Activated CD4-positive, alpha-beta T cell treated with anti-CD3 and anti-CD28 coated beads for 1 hour (primary cell): ENCODE data around the gene MT1X.
"Not testable (repeated sequence)": the region's sequence is repeated elsewhere in the genome, so short reads cannot be mapped to it uniquely, and the experiment has no call there.

ENCODE experiments used
- DNase-seq: peaks from one replicate; pipeline ENCODE4 v3.0.0-alpha.2; 2020

The MT1X gene

DNA sequence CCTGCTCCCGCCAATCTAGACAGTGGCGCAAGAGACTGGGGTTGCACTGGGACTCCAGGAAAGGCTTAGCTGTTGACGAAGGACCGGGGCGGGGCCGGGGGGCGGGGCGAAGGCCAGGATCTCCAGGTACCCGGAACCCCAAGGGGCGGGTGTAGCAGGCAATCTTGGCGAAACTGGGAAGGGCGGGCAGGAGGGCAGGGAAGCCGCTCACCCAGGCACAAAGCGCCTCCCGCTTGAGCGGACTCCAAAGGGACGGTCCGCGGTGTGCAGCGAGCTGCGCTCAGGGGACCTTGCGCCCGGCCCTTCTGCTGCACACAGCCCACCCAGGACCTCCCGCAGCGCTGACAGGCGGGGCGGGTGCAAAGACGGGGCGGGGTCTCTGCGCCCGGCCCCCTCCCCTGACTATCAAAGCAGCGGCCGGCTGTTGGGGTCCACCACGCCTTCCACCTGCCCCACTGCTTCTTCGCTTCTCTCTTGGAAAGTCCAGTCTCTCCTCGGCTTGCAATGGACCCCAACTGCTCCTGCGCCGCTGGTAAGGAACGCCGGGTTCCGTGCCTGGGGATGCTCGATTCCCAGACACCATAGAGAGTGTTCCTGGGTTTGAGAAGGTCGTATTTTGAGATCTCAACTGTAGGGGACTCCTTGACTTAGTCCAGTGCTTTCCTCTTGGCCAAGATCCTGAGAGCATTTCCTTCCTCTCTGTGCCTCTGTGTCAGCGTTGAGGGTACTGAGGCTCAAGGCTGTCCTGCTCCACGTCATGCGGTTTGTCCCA lies 24.5 kb upstream of the MT1X start, which contains the start of gene MT1F:
MT1F (plus strand) TSS at position 405 of the 772 bp plus-strand sequence; CDS start at position 505, 100 bp downstream.
- peak; percentile 45 for DNase-seq

DNA sequence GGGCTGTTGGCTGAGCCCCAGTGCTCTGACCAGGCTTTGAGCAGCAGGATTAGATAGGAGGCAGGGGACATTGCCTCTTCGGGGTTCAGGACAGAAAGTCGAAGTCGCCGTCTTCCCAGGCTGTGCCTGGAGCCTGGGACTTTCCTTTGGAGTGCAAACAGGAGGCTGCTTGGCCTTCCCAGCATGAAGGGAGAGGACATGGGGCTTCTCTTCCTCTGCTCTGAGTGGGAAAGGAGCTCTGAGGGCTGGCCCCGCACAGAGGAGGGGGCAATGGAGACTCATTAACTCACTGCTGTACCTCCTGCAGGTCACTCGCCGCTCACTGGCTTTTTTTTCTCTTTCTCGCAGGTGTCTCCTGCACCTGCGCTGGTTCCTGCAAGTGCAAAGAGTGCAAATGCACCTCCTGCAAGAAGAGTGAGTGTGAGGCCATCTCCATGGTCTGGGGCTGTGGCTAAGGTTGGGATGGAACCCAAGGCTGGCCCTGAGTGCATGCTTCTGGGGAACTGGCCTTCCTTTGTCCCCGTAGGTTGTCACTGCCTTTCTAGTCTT lies 23.9 kb upstream of the MT1X start:
- no peak for DNase-seq

DNA sequence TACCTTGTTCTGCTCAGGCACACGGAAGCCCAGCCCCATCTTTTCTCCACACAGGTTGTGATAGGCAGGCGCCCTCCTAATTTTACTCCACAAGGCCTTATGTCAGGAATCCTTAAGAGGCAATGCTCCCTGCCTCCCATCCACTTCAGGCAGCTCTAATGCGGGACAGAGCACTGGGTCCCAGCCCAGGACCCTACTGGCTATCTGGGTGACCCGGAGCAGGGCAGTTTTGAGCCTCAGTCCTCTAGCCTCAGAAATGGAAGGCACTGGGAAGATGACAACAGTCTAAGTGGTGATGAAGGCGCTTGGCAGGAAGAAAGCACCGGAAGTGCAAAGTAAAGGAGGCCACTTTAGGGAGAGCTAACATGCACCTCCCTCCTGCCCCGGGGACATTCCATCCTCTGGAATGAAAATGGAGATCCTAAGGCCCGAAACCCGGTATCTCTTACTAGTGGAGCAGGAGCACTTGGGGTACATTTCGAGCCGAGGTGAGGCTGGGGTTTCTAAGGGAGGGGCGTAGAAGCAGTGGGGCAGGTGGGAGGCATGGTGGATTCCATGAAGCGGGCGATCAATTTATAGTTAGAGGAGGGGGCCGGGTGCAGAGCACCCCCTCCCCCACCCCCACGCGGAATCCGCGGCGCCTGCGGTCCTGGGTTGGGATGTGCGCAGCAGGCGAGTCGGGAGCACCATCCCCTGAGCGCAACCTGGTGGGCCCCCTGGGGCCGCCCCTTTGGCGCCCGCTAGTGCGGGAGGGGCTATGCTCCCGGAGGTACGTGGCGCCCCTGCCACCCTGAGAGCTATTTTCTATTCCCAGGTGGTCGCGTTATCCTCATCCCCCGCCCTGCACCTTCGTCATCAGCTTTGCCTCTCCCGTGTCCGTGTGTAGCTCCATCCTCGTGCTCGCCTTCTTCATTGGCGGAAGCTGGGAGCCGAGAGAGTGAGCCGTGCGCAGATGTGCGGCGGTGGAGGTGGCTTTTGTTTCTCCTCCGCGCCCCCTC lies 19.6 kb upstream of the MT1X start:
- no peak for DNase-seq

DNA sequence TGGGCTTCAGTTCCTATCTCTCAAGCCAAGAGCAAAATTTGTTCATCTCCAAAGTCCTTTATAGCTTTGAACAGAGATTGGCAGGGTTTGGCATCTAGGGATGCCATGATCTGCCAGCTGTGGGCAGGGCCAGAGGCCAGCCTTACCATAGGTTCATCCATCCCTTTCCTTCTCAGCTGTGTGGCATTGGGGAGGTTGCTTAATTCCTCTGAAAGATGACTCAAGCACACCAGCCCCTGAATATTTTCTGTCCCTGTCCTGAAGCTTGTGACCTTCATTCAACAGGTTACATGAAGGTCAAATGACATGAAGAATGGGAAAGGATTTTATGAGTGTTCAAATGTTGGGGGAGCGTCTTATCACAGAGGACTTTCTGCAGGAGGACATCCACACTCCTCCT lies 17.8 kb upstream of the MT1X start:
- DNase-seq = no peak

DNA sequence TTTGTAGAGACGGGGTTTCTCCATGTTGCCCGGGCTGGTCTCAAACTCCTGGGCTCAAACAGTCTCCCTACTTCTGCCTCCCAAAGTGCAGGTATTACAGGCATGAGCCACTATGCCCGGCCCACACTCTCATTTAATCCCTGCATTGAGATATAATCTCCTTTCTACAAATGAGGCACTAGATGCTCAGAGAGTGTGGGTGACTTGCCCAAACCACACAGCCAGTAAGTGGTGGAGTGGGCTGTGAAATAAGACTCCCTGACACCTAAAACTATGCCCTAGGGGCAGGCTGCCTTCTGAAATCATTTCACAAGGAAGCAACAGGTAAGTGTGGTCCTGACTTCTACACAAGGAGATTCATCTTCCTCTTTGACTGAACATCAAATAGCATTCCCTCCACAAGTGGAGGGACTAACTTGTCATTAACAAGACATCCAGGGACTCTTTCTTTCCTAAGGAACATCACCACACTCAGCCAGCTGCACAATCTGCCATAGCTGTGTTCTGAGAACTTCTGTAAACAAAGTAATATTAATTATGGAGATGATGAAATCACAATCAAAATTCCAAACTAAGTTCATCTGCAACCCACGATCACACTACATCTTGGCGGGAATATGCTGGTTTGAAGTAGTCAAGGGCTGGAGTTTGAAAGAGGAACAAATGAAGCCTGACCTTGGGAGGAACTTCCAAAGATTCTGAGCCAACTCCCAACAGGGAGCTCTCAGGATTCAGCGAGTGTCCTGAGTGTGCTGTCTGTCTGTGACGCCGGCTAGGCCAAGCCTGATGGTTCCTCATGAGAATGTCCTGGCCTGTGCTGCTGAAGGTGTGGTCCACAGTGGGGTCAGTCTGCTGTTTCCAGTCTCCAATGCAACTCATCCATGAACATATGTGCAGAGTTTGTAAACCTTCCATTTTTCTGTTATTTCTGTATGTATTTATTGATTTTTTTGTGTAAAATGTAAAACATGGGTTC lies 16.7 kb upstream of the MT1X start:
- DNase-seq = not testable (repeated sequence)

DNA sequence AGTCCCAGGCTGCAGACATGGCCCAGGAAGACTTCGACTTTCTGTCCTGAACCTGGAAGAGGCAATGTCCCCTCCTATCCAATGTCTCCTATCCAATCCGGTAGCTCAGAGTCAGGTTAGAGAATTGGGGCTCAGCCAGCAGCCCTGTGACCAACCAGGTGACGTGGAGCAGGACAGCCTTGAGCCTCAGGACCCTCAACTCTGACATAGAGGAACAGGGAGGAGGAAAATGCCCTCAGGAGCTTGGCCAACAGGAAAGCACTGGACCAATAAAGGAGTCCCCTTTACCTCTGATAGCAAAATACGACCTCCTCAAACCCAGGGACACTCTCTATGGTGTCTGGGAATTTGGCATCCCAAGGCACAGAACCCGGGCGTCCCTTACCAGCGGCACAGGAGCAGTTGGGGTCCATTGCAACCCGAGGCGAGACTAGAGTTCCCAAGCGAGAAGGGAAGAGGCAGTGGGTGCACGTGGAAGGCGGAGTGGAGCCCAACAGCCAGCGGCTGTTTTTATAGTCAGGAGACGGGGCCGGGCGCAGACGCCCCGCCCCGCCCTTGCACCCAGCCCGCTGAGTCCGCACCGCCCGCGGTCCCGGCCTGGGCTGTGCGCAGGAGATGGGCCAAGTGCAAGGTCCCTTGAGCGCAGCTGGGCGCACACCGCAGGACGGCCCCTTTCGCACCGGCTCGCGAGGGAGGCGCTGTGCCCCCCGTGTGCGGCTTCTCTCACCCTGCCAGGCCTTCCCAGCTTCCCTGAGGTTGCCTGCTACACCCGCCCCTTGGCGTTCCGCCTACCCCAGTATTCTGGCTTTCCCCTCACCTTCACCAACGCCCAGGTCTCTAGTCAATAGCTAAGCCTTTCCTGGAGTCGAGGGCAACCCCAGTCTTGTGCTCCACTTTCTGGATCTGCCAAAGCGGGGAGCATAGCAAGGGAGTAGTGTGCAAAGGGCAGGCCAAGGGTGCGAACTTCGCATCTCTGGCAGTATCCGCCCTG lies 14.4 kb upstream of the MT1X start, which contains the start of gene MT1G:
MT1G (minus strand) TSS at position 485 of the 991 bp plus-strand sequence; CDS start at position 413, 72 bp downstream.
- DNase-seq = no peak

DNA sequence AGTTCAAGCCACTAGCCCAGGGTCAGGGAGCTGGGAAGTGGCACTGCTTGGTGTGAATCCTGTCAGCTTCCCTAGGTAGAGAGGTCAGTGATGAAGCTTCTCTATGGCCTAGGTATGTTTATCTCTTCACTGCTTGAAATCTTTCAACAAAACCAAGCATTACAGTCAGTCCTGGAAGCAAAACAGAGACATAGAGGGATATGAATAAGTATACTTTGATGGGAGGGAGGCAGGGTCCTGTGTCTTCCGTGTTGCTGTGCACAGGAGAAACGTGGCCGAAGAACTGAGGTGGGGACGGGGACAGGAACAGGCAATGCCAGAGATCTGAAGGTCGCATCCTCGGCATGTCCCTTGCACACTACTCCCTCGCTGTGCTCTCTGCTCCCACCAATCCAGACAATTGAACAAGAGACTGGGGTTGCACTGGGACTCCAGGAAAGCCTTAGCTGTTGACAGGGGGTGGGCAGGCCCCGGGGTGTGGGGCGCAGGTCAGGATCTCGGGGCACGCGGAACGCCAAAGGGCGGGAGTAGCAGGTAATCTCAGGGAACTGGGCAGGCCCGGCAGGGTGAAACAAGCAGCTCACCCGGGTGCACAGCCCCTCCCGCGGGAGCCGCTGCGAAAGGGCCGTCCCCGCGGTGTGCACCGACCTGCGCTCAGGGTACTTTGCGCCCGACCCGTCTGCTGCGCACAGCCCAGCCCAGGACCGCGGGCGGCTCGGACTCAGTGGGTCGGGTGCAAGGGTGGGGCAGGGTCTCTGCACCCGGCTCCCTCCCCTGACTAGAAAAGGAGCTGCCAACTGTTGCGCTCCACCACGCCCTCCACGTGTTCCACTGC lies 13.0 kb upstream of the MT1X start, which contains the start of gene MT1H:
MT1H (plus strand) TSS at position 810 of the 835 bp plus-strand sequence. CDS start 71 bp downstream, outside the sequence.
- no peak for DNase-seq

DNA sequence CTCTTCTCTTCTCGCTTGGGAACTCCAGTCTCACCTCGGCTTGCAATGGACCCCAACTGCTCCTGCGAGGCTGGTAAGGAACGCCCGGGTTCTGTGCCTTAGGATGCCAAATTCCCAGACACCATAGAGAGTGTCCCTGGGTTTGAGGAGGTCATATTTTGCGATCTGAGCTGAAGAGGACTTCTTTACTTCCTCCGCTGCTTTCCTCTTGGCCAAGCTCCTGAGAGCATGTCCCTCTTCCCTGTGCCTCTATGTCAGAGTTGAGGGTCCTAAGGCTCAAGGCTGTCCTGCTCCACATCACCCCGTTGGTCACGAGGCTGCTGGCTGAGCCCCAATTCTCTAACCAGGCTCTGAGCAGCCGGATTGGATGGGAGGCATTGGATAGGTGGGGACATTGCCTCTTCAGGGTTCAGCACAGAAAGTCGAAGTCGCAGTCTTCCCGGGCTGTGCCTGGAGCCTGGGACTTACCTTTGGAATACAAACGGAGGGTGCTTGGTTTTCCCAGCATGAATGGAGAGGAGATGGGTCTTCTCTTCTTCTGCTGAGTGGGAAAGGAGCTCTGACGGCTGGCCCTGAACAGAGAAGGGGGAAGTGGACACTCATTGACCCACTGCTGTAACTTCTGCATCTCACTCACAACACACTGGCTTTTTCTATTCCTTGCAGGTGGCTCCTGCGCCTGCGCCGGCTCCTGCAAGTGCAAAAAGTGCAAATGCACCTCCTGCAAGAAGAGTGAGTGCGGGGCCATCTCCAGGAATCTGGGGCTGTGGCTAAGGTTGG lies 12.2 kb upstream of the MT1X start:
- DNase-seq = no peak

DNA sequence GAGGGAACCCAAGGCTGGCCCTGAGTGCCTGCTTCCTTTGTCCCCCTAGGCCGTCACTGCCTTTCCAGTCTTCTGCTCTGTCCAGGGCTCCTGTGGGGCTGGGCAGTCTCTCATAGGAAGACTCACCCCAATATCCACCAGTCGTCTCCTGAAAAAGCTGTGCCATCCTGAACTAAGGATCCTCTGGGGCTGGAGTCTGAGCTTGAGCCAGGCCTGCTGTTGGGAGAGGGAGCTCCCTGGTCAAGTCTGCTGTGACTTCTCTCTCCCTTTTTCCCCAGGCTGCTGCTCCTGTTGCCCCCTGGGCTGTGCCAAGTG lies 11.7 kb upstream of the MT1X start:
- no peak for DNase-seq

DNA sequence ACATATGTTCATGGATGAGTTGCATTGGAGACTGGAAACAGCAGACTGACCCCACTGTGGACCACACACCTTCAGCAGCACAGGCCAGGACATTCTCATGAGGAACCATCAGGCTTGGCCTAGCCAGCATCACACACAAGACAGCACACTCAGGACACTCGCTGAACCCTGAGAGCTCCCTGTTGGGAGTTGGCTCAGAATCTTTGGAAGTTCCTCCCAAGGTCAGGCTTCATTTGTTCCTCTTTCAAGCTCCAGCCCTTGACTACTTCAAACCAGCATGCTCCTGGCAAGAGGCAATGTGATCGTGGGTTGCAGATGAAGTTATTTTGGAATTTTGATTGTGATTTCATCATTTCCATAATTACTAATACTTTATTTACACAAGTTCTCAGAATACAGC lies 10.6 kb upstream of the MT1X start:
- not testable (repeated sequence) for DNase-seq

DNA sequence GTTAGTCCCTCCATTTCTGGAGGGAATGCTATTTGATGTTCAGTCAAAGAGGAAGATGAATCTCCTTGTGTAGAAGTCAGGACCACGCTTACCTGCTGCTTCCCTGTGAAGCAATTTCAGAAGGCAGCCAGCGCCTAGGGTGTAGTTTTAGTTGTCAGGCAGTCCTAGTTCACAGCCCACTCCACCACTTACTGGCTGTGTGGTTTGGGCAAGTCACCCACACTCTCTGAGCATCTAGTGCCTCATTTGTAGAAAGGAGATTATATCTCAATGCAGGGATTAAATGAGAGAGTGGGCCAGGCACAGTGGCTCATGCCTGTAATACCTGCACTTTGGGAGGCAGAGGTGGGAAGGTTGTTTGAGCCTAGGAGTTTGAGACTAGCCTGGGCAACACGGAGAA lies 10.1 kb upstream of the MT1X start:
- DNase-seq = not testable (repeated sequence)

DNA sequence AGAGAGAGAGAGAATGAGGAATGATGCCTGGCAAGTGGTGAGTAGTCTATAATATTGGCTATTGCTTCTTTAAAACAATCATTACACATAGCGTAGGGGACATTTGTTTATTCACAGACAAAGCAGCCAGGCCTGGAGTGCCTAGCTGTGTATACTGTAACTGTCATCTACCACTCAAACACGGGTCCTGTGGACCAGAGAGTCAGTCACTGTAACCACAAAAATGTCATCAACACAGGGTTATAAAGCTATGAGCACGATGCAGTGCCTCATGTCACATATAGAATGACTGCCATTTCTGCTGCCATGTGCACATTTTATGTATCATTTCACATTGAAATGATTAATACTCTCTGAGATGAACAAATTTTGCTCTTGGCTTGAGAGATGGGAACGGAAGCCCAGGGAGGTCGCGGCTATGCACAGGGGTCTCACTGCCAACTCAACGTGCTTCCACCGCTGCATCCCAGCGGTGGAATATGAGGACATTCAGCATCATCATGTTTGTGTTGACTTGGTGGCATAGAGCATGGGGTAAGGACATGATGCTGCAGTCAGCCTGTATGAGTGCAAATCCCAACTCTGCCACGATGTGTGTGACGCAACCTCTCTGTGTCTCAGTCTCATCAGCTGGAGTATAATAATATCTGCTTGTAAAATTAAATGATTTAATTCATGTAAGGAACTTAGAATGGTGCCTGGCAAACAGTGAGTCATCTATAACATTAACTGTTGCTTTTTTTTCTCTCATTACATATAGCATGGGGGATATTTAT lies 9.3 kb upstream of the MT1X start:
- DNase-seq = no peak

DNA sequence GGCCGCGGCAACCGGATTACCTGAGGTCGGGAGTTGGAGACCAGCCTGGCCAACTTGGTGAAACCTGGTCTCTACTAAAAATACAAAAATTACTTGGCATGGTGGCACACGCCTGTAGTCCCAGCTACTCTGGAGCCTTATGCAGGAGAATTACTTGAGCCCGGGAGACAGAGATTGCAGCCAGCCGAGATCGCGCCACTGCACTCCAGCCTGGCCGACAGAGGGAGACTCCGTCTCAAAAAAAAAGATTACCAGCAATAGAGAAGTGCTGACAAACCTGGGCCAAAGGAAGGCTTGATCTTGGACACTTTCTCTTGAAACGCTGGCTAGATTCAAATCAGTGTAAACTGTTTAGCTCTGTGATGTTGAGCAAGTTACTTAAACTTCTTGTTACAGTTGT lies 8.3 kb upstream of the MT1X start:
- DNase-seq = no peak

DNA sequence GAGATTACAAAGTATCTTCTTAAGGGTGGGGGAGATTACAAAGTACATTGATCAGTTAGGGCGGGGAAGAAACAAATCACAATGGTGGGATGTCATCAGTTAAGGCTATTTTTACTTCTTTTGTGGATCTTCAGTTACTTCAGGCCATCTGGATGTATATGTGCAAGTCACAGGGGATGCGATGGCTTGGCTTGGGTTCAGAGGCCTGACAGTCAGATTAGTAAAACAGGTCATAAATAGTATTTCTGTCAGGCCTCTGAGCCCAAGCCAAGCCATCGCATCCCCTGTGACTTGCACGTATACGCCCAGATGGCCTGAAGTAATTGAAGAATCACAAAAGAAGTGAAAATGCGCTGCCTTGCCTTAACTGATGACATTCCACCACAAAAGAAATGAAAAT lies 7.7 kb upstream of the MT1X start:
- DNase-seq = not testable (repeated sequence)

DNA sequence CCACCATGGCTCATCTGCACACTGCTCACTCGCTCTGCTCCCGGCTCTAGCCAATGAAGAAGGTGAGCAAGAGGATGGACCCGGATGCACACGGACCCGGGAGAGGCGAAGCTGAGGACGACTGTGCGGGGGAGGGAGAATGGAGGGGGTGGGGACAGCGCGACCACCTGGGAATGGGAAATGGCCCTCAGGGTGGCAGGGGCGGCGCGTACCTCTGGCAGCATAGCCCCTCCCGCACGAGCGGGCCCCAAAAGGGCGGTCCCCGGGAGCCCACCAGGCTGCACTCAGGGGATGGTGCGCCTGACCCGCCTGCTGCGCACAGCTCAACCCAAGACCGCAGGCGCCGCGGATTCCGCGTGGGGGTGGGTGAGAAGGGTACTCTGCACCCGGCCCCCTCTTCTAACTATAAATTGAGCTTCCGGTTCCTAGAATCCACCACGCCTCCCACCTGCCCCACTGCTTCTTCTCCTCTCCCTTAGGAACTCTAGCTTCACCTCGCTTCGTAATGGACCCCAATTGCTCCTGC lies 6.5 kb upstream of the MT1X start:
- DNase-seq = peak; percentile 16

DNA sequence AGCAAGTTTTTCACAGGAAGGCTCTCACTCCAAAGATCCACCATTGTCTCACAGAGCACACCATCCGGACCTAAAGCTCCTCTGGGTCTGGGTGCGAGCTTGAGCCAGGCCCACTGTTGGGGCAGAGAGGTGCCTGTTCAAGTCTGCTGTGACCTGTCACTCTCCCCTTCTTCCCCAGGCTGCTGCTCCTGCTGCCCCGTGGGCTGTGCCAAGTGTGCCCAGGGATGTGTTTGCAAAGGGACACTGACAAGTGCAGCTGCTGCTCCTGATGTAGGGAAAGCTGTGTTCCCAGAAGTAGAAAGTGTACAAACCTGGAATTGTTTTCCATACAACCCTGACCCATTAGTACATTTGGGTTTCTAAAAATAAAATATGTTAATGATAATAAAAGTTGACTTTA lies 4.8 kb upstream of the MT1X start:
- no peak for DNase-seq

DNA sequence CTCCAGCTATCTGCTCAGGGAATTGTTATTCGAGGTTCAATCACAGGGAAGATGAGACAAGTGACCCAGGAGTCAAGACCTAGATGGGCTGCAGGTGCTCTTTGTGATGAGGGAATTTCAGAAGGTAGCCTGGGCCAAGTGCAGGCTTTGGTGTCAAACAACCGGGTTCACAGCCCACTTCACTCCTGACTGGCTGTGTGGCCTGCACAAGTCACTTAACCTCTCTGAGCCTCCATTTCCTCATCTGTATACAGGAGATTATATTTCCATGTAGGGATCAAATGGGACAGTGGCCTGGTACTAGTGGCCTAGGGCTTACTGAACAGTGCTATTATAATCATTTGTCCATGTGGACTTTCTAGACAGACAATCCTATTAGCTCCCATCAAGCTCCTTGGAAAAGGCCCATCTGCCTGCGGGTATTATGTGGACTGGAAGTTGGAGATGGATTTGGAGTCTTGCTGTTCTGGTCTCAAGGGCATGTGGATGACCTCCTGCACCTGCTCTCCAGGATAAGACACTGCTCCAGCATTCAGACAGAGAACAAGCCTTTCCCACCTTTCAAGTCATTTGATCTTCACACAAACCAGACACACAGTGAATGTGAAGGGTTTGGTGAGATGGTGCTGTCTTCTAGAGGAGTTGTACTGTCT lies 3.1 kb upstream of the MT1X start:
- DNase-seq = no peak
